OCI-LY7 (cell line): ENCODE results near the gene SMC5. TPM values are rescaled to one million over a fixed set of nuclear protein-coding genes. Genes with fewer than 3 reads are reported as not detected.

ENCODE experiments used
- BruUV-seq: library from RNA; stranded (reverse); fragments of 400-500 nt; replicated peaks from 2 replicates; lab custom pipeline; 2021; lab: Mats Ljungman, UMichigan
- CTCF ChIA-PET: fragments of 300-600 bp; sonication (Branson Sonifier 250); formaldehyde crosslinking; loops from one replicate; lab custom pipeline; 2022; ENCODE audit warnings: antibody characterized with exemption; ENCODE audit not compliant: unreplicated experiment; lab: Charles Lee
- POLR2A ChIA-PET: fragments of 300-600 bp; sonication (Branson Sonifier 250); formaldehyde crosslinking; loops from one replicate; lab custom pipeline; 2022; ENCODE audit warnings: antibody characterized with exemption; lab: Charles Lee
- DNase-seq: peaks from one replicate; pipeline ENCODE4 v3.0.0-alpha.2; 2015; ENCODE audit warnings: low spot score
- H2AFZ ChIP-seq: fragments of 200-600 bp; sonication (generic), shearing (Covaris generic); 2 replicates; pipeline ENCODE4 v1.6.1; 2014; ENCODE audit warnings: mild to moderate bottlenecking, antibody characterized with exemption, low read length, moderate library complexity
- H3K27ac ChIP-seq: fragments of 200-600 bp; sonication (generic); 2 replicates; pipeline ENCODE4 v1.5.1; 2014; ENCODE audit warnings: mixed run types, low read depth, mild to moderate bottlenecking, moderate library complexity, low read length, inconsistent platforms; ENCODE audit not compliant: poor library complexity, severe bottlenecking
- H3K36me3 ChIP-seq: fragments of 200-600 bp; sonication (generic); 2 replicates; pipeline ENCODE4 v1.6.1; 2014; ENCODE audit warnings: mild to moderate bottlenecking, antibody characterized with exemption, low read length, moderate library complexity, mixed read lengths; ENCODE audit not compliant: insufficient read depth
- H3K4me1 ChIP-seq: fragments of 200-600 bp; sonication (generic); 2 replicates; pipeline ENCODE4 v1.5.1; 2014; ENCODE audit warnings: mild to moderate bottlenecking, low read length; ENCODE audit not compliant: insufficient read depth, poor library complexity, severe bottlenecking
- H3K4me2 ChIP-seq: fragments of 200-600 bp; sonication (generic); 2 replicates; pipeline ENCODE4 v1.6.1; 2014; ENCODE audit warnings: mild to moderate bottlenecking, low read length
- H3K4me3 ChIP-seq: fragments of 200-600 bp; sonication (generic); 2 replicates; pipeline ENCODE4 v1.5.1; 2014; ENCODE audit warnings: mild to moderate bottlenecking, low read depth, low read length; ENCODE audit not compliant: poor library complexity, severe bottlenecking
- H3K79me2 ChIP-seq: fragments of 200-600 bp; sonication (generic); 2 replicates; pipeline ENCODE4 v1.6.1; 2016; ENCODE audit warnings: low read depth, mild to moderate bottlenecking, low read length, moderate library complexity, mixed read lengths; ENCODE audit not compliant: insufficient read depth
- H3K9me2 ChIP-seq: fragments of 200-600 bp; sonication (generic); 2 replicates; pipeline ENCODE4 v1.6.1; 2016; ENCODE audit warnings: mild to moderate bottlenecking, low read length, mixed read lengths; ENCODE audit not compliant: insufficient read depth
- H3K9me3 ChIP-seq: fragments of 200-600 bp; sonication (generic); 2 replicates; pipeline ENCODE4 v1.6.1; 2014; ENCODE audit warnings: mild to moderate bottlenecking, mixed run types, low read length, mixed read lengths
- H4K20me1 ChIP-seq: fragments of 200-600 bp; sonication (generic); 2 replicates; pipeline ENCODE4 v1.6.1; 2014; ENCODE audit warnings: mild to moderate bottlenecking, antibody characterized with exemption, low read length, moderate library complexity, mixed read lengths; ENCODE audit not compliant: insufficient read depth
- CTCF ChIP-seq: fragments of 200-600 bp; sonication (generic); conservative IDR thresholded peaks from 2 replicates; pipeline ENCODE4 v1.5.1; 2014; ENCODE audit warnings: mild to moderate bottlenecking, antibody characterized with exemption, low read length, moderate library complexity, mixed read lengths
- EZH2phosphoT487 ChIP-seq: fragments of 200-600 bp; sonication (generic); IDR thresholded peaks from 2 replicates; pipeline ENCODE4 v1.6.1; 2018; ENCODE audit warnings: low read depth, borderline replicate concordance, mild to moderate bottlenecking, mixed run types, antibody characterized with exemption, low read length, moderate library complexity, mixed read lengths
- intact Hi-C: fragments of 100-400 bp; cut with micrococcal nuclease; formaldehyde crosslinking; loops from one replicate; pipeline ENCODE4 v1.10.0; 2022; ENCODE audit not compliant: unreplicated experiment
- total RNA-seq, 2 experiments: library from RNA; depleted of rRNA in 1 of 2; stranded (reverse); fragments of >200 nt in 1 of 2; shearing (Covaris generic) in 1 of 2; gene quantifications; 2 replicates each; pipeline ENCODE4 v1.2.3, GENCODE V29; 2014 to 2022

Gene SMC5
- total RNA-seq, 2 experiments from 2014 or later: 38.9 to 42.0 TPM

- POLR2A ChIA-PET: interaction anchor here (0.7 to 1.0 kb wide), 3 partner anchors 20 to 201 kb away, joined by 3 to 12 read pairs (median 3); no protein-coding TSS in a partner anchor
- BruUV-seq: no TSS peak
- TF ChIP-seq EZH2phosphoT487 (no peak), CTCF (no peak)
- H3K27ac ChIP-seq: no peak overlapping the region
- intact Hi-C loops: no loop called here
- H2AFZ ChIP-seq: no peak overlapping the region
- no peaks in the 10 kb centered on the region for H3K4me1 ChIP-seq
- no peak for DNase-seq
- CTCF ChIA-PET: no interaction called here
- H3K9me3 ChIP-seq: 0 out of 2 replicates have a peak, but pooled peaks cover 3% of the 10 kb centered on the region
- H3K4me2 ChIP-seq: no peak overlapping the region
- no peaks in the 10 kb centered on the region for H3K9me2 ChIP-seq
- H3K36me3 ChIP-seq: peaks cover 94% of the 10 kb centered on the region
- no peak overlapping the region for H3K4me3 ChIP-seq
- H4K20me1 ChIP-seq: no peaks in the 10 kb centered on the region
- 0 out of 2 replicates have a peak, but pooled peaks cover 3% of the 10 kb centered on the region for H3K79me2 ChIP-seq
Measured at GRCh38 chr9:70285981-70286598, 27.3 kb downstream of the SMC5 start.

GRCh38 chr9:70290626-70291025, 31.8 kb downstream of the SMC5 start:
- Histone ChIP-seq H3K4me1 (no peaks in the 10 kb centered on the region), H3K27ac (no peak overlapping the region), H3K9me2 (no peaks in the 10 kb centered on the region), H3K79me2 (no peaks in the 10 kb centered on the region), H2AFZ (no peak overlapping the region), H3K36me3 (peaks cover 92% of the 10 kb centered on the region), H3K4me3 (no peak overlapping the region), H4K20me1 (no peaks in the 10 kb centered on the region), H3K4me2 (no peak overlapping the region), H3K9me3 (peaks cover 18% of the 10 kb centered on the region; the same call in 1 of the 2 replicates)
- ChIA-PET CTCF (no interaction called here), POLR2A (no interaction called here)
- TF ChIP-seq CTCF: no peak
- DNase-seq: no peak
- BruUV-seq: no TSS peak
- intact Hi-C loops: loop anchor here (5.0 kb wide), 1 partner anchor 37 kb away; no protein-coding TSS in a partner anchor

- Histone ChIP-seq H3K9me2 (no peaks in the 10 kb centered on the region), H4K20me1 (no peaks in the 10 kb centered on the region), H2AFZ (no peak overlapping the region), H3K4me3 (no peak overlapping the region), H3K79me2 (no peaks in the 10 kb centered on the region), H3K9me3 (peaks cover 18% of the 10 kb centered on the region; the same call in 1 of the 2 replicates), H3K4me1 (no peaks in the 10 kb centered on the region), H3K27ac (no peak overlapping the region), H3K36me3 (peaks cover 89% of the 10 kb centered on the region), H3K4me2 (no peak overlapping the region)
- no TSS peak for BruUV-seq
- intact Hi-C loops: loop anchor here (5.0 kb wide), 1 partner anchor 36 kb away; no protein-coding TSS in a partner anchor
- POLR2A ChIA-PET: interaction anchor here (0.7 kb wide), 1 partner anchor 181 kb away, joined by 3 read pairs; no protein-coding TSS in a partner anchor
- CTCF ChIA-PET: no interaction called here
- no peak for TF ChIP-seq CTCF
- TF ChIP-seq EZH2phosphoT487: no peak
- DNase-seq: no peak
Measured at GRCh38 chr9:70291446-70291845, 32.7 kb downstream of the SMC5 start.
